Measurements from ENCODE around the gene PDE1A.

DNA sequence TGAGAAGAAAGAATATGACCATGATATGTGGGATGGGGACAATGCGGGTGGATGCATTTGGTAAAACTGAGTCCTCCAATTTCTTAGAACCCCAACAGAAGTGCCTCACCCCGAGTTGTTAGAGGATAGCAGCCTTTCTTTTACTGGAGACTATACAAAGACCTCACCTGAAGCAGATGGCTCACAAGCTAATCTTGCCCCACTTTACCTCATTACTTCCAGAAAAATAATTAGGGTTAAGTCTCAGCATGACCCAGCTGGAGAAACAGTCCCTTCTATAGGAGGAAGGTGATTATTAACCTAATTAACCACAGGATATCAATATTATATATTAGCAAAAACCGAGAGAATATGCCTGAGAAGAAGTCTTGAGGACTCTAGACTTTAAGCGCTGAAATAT lies 128.4 kb downstream of the PDE1A start:
- TF ChIP-seq, protein P1, sequence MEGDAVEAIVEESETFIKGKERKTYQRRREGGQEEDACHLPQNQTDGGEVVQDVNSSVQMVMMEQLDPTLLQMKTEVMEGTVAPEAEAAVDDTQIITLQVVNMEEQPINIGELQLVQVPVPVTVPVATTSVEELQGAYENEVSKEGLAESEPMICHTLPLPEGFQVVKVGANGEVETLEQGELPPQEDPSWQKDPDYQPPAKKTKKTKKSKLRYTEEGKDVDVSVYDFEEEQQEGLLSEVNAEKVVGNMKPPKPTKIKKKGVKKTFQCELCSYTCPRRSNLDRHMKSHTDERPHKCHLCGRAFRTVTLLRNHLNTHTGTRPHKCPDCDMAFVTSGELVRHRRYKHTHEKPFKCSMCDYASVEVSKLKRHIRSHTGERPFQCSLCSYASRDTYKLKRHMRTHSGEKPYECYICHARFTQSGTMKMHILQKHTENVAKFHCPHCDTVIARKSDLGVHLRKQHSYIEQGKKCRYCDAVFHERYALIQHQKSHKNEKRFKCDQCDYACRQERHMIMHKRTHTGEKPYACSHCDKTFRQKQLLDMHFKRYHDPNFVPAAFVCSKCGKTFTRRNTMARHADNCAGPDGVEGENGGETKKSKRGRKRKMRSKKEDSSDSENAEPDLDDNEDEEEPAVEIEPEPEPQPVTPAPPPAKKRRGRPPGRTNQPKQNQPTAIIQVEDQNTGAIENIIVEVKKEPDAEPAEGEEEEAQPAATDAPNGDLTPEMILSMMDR (conservative IDR thresholded peaks at IDR 0.05; ENCODE audit: low read length), result no peak
- no peak for TF ChIP-seq EZH2phosphoT487 (IDR thresholded peaks at IDR 0.05; ENCODE audit: borderline replicate concordance, low read depth, low read length)
